ENCODE results near the gene DNAL1.
A peak's percentile ranks its signal among the peaks of the same experiment; 100 is the strongest.
"Not testable (repeated sequence)": the region's sequence is repeated elsewhere in the genome, so short reads cannot be mapped to it uniquely, and the experiment has no call there.

Gene DNAL1

GRCh38 chr14:73708076-73708475 lies 63.3 kb downstream of the DNAL1 start:
- DNase-seq (ENCODE audit: low read depth in 2 of 2): not testable (repeated sequence)

- no peak for DNase-seq (ENCODE audit: low read depth in 2 of 2)
Observed at GRCh38 chr14:73709904-73710469, 65.2 kb downstream of the DNAL1 start.

- DNase-seq (ENCODE audit: low read depth in 2 of 2): no peak
Observed at GRCh38 chr14:73710737-73711136, 66.0 kb downstream of the DNAL1 start.

GRCh38 chr14:73712071-73712506 lies 67.3 kb downstream of the DNAL1 start:
- DNase-seq (ENCODE audit: low read depth in 2 of 2): no peak

- DNase-seq (ENCODE audit: low read depth in 2 of 2): peak; percentile 22 to 33
Observed at GRCh38 chr14:73712540-73713180, 67.9 kb downstream of the DNAL1 start.

- no peak for DNase-seq (ENCODE audit: low read depth in 2 of 2)
Observed at GRCh38 chr14:73713206-73713802, 68.5 kb downstream of the DNAL1 start.

- DNase-seq (ENCODE audit: low read depth in 2 of 2): peak; percentile 76 to 85
Observed at GRCh38 chr14:73713803-73714655, 69.2 kb downstream of the DNAL1 start, which contains the start of gene PNMA1. Gene PNMA1, minus strand, starts transcription at chr14:73714384. Its CDS starts 745 bp downstream, at chr14:73713639.

- no peak for DNase-seq (ENCODE audit: low read depth in 2 of 2)
Observed at GRCh38 chr14:73714656-73715081, 69.9 kb downstream of the DNAL1 start.

- DNase-seq (ENCODE audit: low read depth in 2 of 2): no peak
Observed at GRCh38 chr14:73715707-73716106, 70.9 kb downstream of the DNAL1 start.

- DNase-seq (ENCODE audit: low read depth in 2 of 2): no peak
Observed at GRCh38 chr14:73717266-73717665, 72.5 kb downstream of the DNAL1 start.

- no peak for DNase-seq (ENCODE audit: low read depth in 2 of 2)
Observed at GRCh38 chr14:73717711-73718417, 73.1 kb downstream of the DNAL1 start.

GRCh38 chr14:73718418-73719251 lies 73.8 kb downstream of the DNAL1 start:
- no peak for DNase-seq (ENCODE audit: low read depth in 2 of 2)

GRCh38 chr14:73719361-73719760 lies 74.6 kb downstream of the DNAL1 start:
- DNase-seq (ENCODE audit: low read depth in 2 of 2): no peak

- DNase-seq (ENCODE audit: low read depth in 2 of 2): no peak
Observed at GRCh38 chr14:73719791-73720190, 75.0 kb downstream of the DNAL1 start.

- DNase-seq (ENCODE audit: low read depth in 2 of 2): no peak
Observed at GRCh38 chr14:73720636-73721035, 75.8 kb downstream of the DNAL1 start.

- no peak for DNase-seq (ENCODE audit: low read depth in 2 of 2)
Observed at GRCh38 chr14:73721101-73721821, 76.5 kb downstream of the DNAL1 start.

GRCh38 chr14:73722581-73722980 lies 77.8 kb downstream of the DNAL1 start:
- DNase-seq (ENCODE audit: low read depth in 2 of 2): no peak

GRCh38 chr14:73723406-73723796 lies 78.6 kb downstream of the DNAL1 start:
- no peak for DNase-seq (ENCODE audit: low read depth in 2 of 2)

GRCh38 chr14:73723797-73724661 lies 79.2 kb downstream of the DNAL1 start:
- no peak for DNase-seq (ENCODE audit: low read depth in 2 of 2)

Data from stimulated activated CD8-positive, alpha-beta memory T cell treated with anti-CD3 and anti-CD28 coated beads, Interleukin-2, amount 100 ng/mL, for 48 hours (primary cell).